ENCODE data around the gene DMD. TPM values are rescaled to one million over a fixed set of nuclear protein-coding genes. Genes with fewer than 3 reads are reported as not detected.

The DMD gene
- total RNA-seq, 1 donor from 2014 or later, result 194 TPM

- DNase-seq (ENCODE audit: low spot score), result no peak
Measured at GRCh38 chrX:31190221-31190975, 2021.0 kb downstream of the DMD start.

GRCh38 chrX:31186693-31187338 lies 2024.5 kb downstream of the DMD start:
- no peak for DNase-seq (ENCODE audit: low spot score)

- DNase-seq (ENCODE audit: low spot score), result no peak
Measured at GRCh38 chrX:31185884-31186283, 2025.5 kb downstream of the DMD start.

GRCh38 chrX:31181377-31182000 lies 2029.9 kb downstream of the DMD start:
- DNase-seq (ENCODE audit: low spot score), result no peak

GRCh38 chrX:31179203-31179602 lies 2032.1 kb downstream of the DMD start:
- DNase-seq (ENCODE audit: low spot score), result no peak

- DNase-seq (ENCODE audit: low spot score), result no peak
Measured at GRCh38 chrX:31178769-31179125, 2032.6 kb downstream of the DMD start.

- DNase-seq (ENCODE audit: low spot score), result no peak
Measured at GRCh38 chrX:31178064-31178768, 2033.1 kb downstream of the DMD start.

GRCh38 chrX:31170792-31171191 lies 2040.6 kb downstream of the DMD start:
- no peak for DNase-seq (ENCODE audit: low spot score)

GRCh38 chrX:31168551-31168950 lies 2042.8 kb downstream of the DMD start:
- DNase-seq (ENCODE audit: low spot score), result no peak

- no peak for DNase-seq (ENCODE audit: low spot score)
Measured at GRCh38 chrX:31166832-31167231, 2044.5 kb downstream of the DMD start.

GRCh38 chrX:31166416-31166815 lies 2044.9 kb downstream of the DMD start:
- no peak for DNase-seq (ENCODE audit: low spot score)

GRCh38 chrX:31165241-31166035 lies 2045.9 kb downstream of the DMD start:
- DNase-seq (ENCODE audit: low spot score), result peak; percentile 66

- DNase-seq (ENCODE audit: low spot score), result no peak
Measured at GRCh38 chrX:31154946-31155345, 2056.4 kb downstream of the DMD start.

GRCh38 chrX:31153475-31154047 lies 2057.8 kb downstream of the DMD start:
- DNase-seq (ENCODE audit: low spot score), result no peak

- DNase-seq (ENCODE audit: low spot score), result no peak
Measured at GRCh38 chrX:31147175-31147574, 2064.2 kb downstream of the DMD start.

- DNase-seq (ENCODE audit: low spot score), result no peak
Measured at GRCh38 chrX:31139961-31140360, 2071.4 kb downstream of the DMD start.

GRCh38 chrX:31138124-31138523 lies 2073.2 kb downstream of the DMD start:
- DNase-seq (ENCODE audit: low spot score), result no peak

- no peak for DNase-seq (ENCODE audit: low spot score)
Measured at GRCh38 chrX:31136144-31136611, 2075.2 kb downstream of the DMD start.

GRCh38 chrX:31132821-31133241 lies 2078.5 kb downstream of the DMD start:
- no peak for DNase-seq (ENCODE audit: low spot score)

GRCh38 chrX:31130457-31131220 lies 2080.7 kb downstream of the DMD start:
- no peak for DNase-seq (ENCODE audit: low spot score)
